Measurements from ENCODE around the gene SEC63.

- TF ChIP-seq ZFP3 (CRISPR knock-in tag; IDR thresholded peaks at IDR 0.05) = no peak
- no peak for TF ChIP-seq ZFP30 (CRISPR knock-in tag; IDR thresholded peaks at IDR 0.05)
- TF ChIP-seq SNAI2 (CRISPR knock-in tag; IDR thresholded peaks at IDR 0.05) = no peak
- TF ChIP-seq CSRNP3 (CRISPR knock-in tag; IDR thresholded peaks at IDR 0.05) = no peak
- TF ChIP-seq CSDC2 (CRISPR knock-in tag; IDR thresholded peaks at IDR 0.05) = no peak
- TF ChIP-seq TOX (CRISPR knock-in tag; IDR thresholded peaks at IDR 0.05; ENCODE audit: borderline replicate concordance) = no peak
- no peak for TF ChIP-seq ARNTL (CRISPR knock-in tag; IDR thresholded peaks at IDR 0.05; ENCODE audit: borderline replicate concordance, low read depth)
- TF ChIP-seq ZNF565 (CRISPR knock-in tag; conservative IDR thresholded peaks at IDR 0.05; ENCODE audit: low read depth) = no peak
- no peak for TF ChIP-seq ZNF70 (CRISPR knock-in tag; IDR thresholded peaks at IDR 0.05)
Measured at GRCh38 chr6:107868867-107869611, 89.0 kb downstream of the SEC63 start.

All from SK-N-SH treated with all-trans-retinoic acid at 6 μM for 48 hours (cell line).